Neural cell (in vitro differentiated cells): ENCODE measurements around the gene DNAI1. TPM values are rescaled to one million over a fixed set of nuclear protein-coding genes. Genes with fewer than 3 reads are reported as not detected.

ENCODE experiments used
- H2AFZ ChIP-seq: fragments of 200-600, 300-800 bp; sonication (generic), shearing (Covaris generic); 2 replicates; pipeline ENCODE4 v1.6.0; 2014; ENCODE audit warnings: low read depth, mild to moderate bottlenecking, antibody characterized with exemption, low read length, moderate library complexity
- H3F3A ChIP-seq: fragments of 200-600 bp; shearing (Covaris generic); 2 replicates; pipeline ENCODE4 v1.6.1; 2016; ENCODE audit warnings: mild to moderate bottlenecking, moderate library complexity, mixed read lengths, antibody characterized with exemption, low read length; ENCODE audit not compliant: insufficient read depth, poor library complexity, severe bottlenecking
- H3K27ac ChIP-seq: fragments of 200-600, 300-800 bp; sonication (generic), shearing (Covaris generic); 2 replicates; pipeline ENCODE4 v1.5.1; 2014; ENCODE audit warnings: mild to moderate bottlenecking, low read length, moderate library complexity
- H3K27me3 ChIP-seq: fragments of 300-800, 200-600 bp; sonication (generic), shearing (Covaris generic); 2 replicates; pipeline ENCODE4 v1.6.0; 2014; ENCODE audit warnings: mild to moderate bottlenecking, low read depth, low read length, moderate library complexity; ENCODE audit not compliant: insufficient read depth
- H3K36me3 ChIP-seq: fragments of 300-800, 200-600 bp; sonication (generic), shearing (Covaris generic); 2 replicates; pipeline ENCODE4 v1.5.1; 2014; ENCODE audit warnings: mild to moderate bottlenecking, antibody characterized with exemption, low read length, moderate library complexity; ENCODE audit not compliant: insufficient read depth
- H3K4me2 ChIP-seq: fragments of 300-800, 200-600 bp; sonication (generic), shearing (Covaris generic); 2 replicates; pipeline ENCODE4 v1.6.0; 2014; ENCODE audit warnings: mild to moderate bottlenecking, low read length
- H3K4me3 ChIP-seq: fragments of 300-800, 200-600 bp; sonication (generic), shearing (Covaris generic); 2 replicates; pipeline ENCODE4 v1.5.1; 2014; ENCODE audit warnings: mild to moderate bottlenecking, low read length, moderate library complexity
- H3K79me2 ChIP-seq: fragments of 200-600 bp; shearing (Covaris generic); replicated peaks from 2 replicates; pipeline ENCODE4 v1.6.0; 2014; ENCODE audit warnings: mild to moderate bottlenecking, low read length, moderate library complexity; ENCODE audit not compliant: insufficient read depth
- H3K9ac ChIP-seq: fragments of 300-800, 200-600 bp; sonication (generic), shearing (Covaris generic); 2 replicates; pipeline ENCODE4 v1.6.1; 2016; ENCODE audit warnings: mild to moderate bottlenecking, low read length, mixed read lengths
- H3K9me2 ChIP-seq: fragments of 200-600 bp; shearing (Covaris generic); 2 replicates; pipeline ENCODE4 v1.6.1; 2016; ENCODE audit warnings: mild to moderate bottlenecking, low read length, mixed read lengths; ENCODE audit not compliant: insufficient read depth
- H3K9me3 ChIP-seq: fragments of 200-600, 300-800 bp; sonication (generic), shearing (Covaris generic); 2 replicates; pipeline ENCODE4 v1.6.1; 2016; ENCODE audit warnings: mild to moderate bottlenecking, mixed run types, low read length, moderate library complexity, mixed read lengths
- H4K20me1 ChIP-seq: fragments of 200-600 bp; shearing (Covaris generic); 2 replicates; pipeline ENCODE4 v1.6.1; 2016; ENCODE audit warnings: mild to moderate bottlenecking, mixed run types; ENCODE audit not compliant: insufficient read depth
- EP300 ChIP-seq: fragments of 450-650 bp; conservative IDR thresholded peaks from 2 replicates; pipeline ENCODE4 v1.6.1; 2014; ENCODE audit warnings: antibody characterized with exemption, mild to moderate bottlenecking, moderate library complexity; ENCODE audit not compliant: poor library complexity, severe bottlenecking
- EZH2 ChIP-seq: fragments of 200-600, 300-800 bp; shearing (Covaris generic), sonication (generic); IDR thresholded peaks from 2 replicates; pipeline ENCODE4 v1.6.1; 2014; ENCODE audit warnings: antibody characterized with exemption, low read length, borderline replicate concordance, mild to moderate bottlenecking; ENCODE audit not compliant: insufficient read depth, poor library complexity, severe bottlenecking
- MXI1 ChIP-seq: fragments of 450-650 bp; conservative IDR thresholded peaks from 2 replicates; pipeline ENCODE4 v1.6.1; 2014; ENCODE audit warnings: antibody characterized with exemption, mild to moderate bottlenecking; ENCODE audit not compliant: poor library complexity, severe bottlenecking
- POLR2AphosphoS5 ChIP-seq: IDR thresholded peaks from 2 replicates; pipeline ENCODE4 v1.6.1; 2012
- RAD21 ChIP-seq: fragments of 450-650 bp; conservative IDR thresholded peaks from 2 replicates; pipeline ENCODE4 v1.6.1; 2014; ENCODE audit warnings: antibody characterized with exemption, mild to moderate bottlenecking, moderate library complexity
- SMC3 ChIP-seq: fragments of 450-650 bp; conservative IDR thresholded peaks from 2 replicates; pipeline ENCODE4 v1.6.1; 2014; ENCODE audit warnings: antibody characterized with exemption, mild to moderate bottlenecking, moderate library complexity; ENCODE audit not compliant: poor library complexity
- TAF1 ChIP-seq: IDR thresholded peaks from 2 replicates; pipeline ENCODE4 v1.6.1; 2012; ENCODE audit warnings: low read depth
- polyA plus RNA-seq: library from polyadenylated mRNA; depleted of rRNA; stranded (reverse); fragments of >200 nt; gene quantifications from 2 replicates; pipeline ENCODE4 v1.2.3, GENCODE V29; 2014
- TF ChIP-seq, protein P1 (sequence below): fragments of 450-650 bp; IDR thresholded peaks from 2 replicates; pipeline ENCODE4 v1.5.1; 2014; ENCODE audit warnings: antibody characterized with exemption, mild to moderate bottlenecking, moderate library complexity; ENCODE audit not compliant: poor library complexity, severe bottlenecking
- TF ChIP-seq, protein P2 (sequence below): IDR thresholded peaks from 2 replicates; pipeline ENCODE4 v1.6.1; 2012; ENCODE audit warnings: borderline replicate concordance

The DNAI1 gene
- polyA plus RNA-seq, 1 donor from 2014 or later: 0.99 TPM

DNA sequence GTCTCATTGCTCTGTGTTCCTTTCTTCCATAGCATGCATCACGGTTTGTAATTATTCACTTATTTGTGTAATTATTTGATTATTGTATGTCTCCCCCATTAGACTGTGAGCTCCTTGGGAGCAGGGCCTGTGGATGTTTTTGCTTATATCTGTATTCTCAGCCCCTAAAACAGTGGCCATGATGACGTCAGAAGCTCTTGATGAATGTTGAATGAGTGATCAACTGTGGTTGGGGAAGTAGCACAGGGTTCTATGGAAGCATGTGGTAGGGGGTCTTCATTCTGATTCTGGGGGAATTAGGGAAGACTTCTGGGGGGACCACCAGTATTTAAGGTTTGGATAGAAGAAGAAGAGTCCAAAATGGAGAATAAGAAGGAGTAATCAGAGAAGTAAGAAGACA, 6.0 kb downstream of the DNAI1 start:
- Histone ChIP-seq H3K27me3 (no peaks in the 10 kb centered on the region), H4K20me1 (no peaks in the 10 kb centered on the region), H3K4me3 (no peak overlapping the region), H3K36me3 (no peaks in the 10 kb centered on the region), H3K27ac (no peak overlapping the region), H3K9me2 (no peaks in the 10 kb centered on the region), H3F3A (no peaks in the 10 kb centered on the region), H3K79me2 (peaks cover 3% of the 10 kb centered on the region), H3K4me2 (no peak overlapping the region), H2AFZ (no peak overlapping the region), H3K9ac (no peak overlapping the region), H3K9me3 (no peaks in the 10 kb centered on the region)
- TF ChIP-seq, protein P1, sequence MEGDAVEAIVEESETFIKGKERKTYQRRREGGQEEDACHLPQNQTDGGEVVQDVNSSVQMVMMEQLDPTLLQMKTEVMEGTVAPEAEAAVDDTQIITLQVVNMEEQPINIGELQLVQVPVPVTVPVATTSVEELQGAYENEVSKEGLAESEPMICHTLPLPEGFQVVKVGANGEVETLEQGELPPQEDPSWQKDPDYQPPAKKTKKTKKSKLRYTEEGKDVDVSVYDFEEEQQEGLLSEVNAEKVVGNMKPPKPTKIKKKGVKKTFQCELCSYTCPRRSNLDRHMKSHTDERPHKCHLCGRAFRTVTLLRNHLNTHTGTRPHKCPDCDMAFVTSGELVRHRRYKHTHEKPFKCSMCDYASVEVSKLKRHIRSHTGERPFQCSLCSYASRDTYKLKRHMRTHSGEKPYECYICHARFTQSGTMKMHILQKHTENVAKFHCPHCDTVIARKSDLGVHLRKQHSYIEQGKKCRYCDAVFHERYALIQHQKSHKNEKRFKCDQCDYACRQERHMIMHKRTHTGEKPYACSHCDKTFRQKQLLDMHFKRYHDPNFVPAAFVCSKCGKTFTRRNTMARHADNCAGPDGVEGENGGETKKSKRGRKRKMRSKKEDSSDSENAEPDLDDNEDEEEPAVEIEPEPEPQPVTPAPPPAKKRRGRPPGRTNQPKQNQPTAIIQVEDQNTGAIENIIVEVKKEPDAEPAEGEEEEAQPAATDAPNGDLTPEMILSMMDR: no peak
- TF ChIP-seq POLR2AphosphoS5 (no peak), SMC3 (no peak), TAF1 (no peak), RAD21 (no peak), EP300 (no peak), EZH2 (no peak), MXI1 (no peak)
- TF ChIP-seq, protein P2, sequence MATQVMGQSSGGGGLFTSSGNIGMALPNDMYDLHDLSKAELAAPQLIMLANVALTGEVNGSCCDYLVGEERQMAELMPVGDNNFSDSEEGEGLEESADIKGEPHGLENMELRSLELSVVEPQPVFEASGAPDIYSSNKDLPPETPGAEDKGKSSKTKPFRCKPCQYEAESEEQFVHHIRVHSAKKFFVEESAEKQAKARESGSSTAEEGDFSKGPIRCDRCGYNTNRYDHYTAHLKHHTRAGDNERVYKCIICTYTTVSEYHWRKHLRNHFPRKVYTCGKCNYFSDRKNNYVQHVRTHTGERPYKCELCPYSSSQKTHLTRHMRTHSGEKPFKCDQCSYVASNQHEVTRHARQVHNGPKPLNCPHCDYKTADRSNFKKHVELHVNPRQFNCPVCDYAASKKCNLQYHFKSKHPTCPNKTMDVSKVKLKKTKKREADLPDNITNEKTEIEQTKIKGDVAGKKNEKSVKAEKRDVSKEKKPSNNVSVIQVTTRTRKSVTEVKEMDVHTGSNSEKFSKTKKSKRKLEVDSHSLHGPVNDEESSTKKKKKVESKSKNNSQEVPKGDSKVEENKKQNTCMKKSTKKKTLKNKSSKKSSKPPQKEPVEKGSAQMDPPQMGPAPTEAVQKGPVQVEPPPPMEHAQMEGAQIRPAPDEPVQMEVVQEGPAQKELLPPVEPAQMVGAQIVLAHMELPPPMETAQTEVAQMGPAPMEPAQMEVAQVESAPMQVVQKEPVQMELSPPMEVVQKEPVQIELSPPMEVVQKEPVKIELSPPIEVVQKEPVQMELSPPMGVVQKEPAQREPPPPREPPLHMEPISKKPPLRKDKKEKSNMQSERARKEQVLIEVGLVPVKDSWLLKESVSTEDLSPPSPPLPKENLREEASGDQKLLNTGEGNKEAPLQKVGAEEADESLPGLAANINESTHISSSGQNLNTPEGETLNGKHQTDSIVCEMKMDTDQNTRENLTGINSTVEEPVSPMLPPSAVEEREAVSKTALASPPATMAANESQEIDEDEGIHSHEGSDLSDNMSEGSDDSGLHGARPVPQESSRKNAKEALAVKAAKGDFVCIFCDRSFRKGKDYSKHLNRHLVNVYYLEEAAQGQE: no peak

DNA sequence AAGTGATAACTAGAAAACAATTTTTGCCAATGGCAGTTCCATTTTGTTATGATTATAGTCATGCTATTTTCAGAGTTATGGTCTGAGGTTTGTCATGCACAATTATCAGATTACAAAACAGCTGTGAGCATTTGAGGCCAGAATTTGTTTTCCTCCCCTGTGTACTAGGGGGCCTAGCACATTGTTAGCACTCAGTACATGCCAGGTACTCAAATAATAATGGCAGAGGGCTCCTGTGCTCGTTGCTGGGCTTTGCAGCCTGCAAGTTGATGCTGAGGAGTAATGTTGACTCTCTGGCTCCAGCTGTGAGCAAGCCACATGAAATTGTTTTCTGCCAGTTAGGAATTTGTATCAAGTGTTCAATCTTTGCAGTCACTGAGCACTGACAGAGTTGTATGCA, 6.9 kb downstream of the DNAI1 start:
- TF ChIP-seq SMC3 (no peak), TAF1 (no peak), EZH2 (no peak), RAD21 (no peak), POLR2AphosphoS5 (no peak), EP300 (no peak), MXI1 (no peak)
- TF ChIP-seq, protein P1: no peak
- TF ChIP-seq, protein P2: no peak
- no peak overlapping the region for H3K9ac ChIP-seq
- no peak overlapping the region for H3K27ac ChIP-seq

More for the DNA sequence above, 6.9 kb downstream of the DNAI1 start:
- Histone ChIP-seq H3K9me2 (no peaks in the 10 kb centered on the region), H2AFZ (no peak overlapping the region), H3K79me2 (peaks cover 3% of the 10 kb centered on the region), H3F3A (no peaks in the 10 kb centered on the region), H4K20me1 (no peaks in the 10 kb centered on the region), H3K4me2 (no peak overlapping the region), H3K9me3 (no peaks in the 10 kb centered on the region), H3K36me3 (no peaks in the 10 kb centered on the region), H3K4me3 (no peak overlapping the region), H3K27me3 (no peaks in the 10 kb centered on the region)
